ENCODE data around the gene RALGDS. TPM values are rescaled to one million over a fixed set of nuclear protein-coding genes. Genes with fewer than 3 reads are reported as not detected.

RALGDS gene
- total and polyA plus RNA-seq, 9 of the 15 experiments (the other 6 are each of a cell fraction or from before 2014, with no cell fraction given) = 0.75 to 43.3 (median 27.1) TPM

GRCh38 chr9:133149130-133150015, 28.3 kb upstream of the RALGDS start (continued):
- TF ChIP-seq ZNF324 (CRISPR knock-in tag; IDR thresholded peaks at IDR 0.05) = peak; percentile 47; the same call in 1 of the 2 replicates

- peaks cover 22 to 64% of the 10 kb centered on the region in 2 experiments for H3K4me1 ChIP-seq (replicated peaks in 1 of 2; ENCODE audit: control insufficient read depth in 2 of 2, insufficient read depth in 2 of 2, low read length in 2 of 2)
- peaks cover 18% of the 10 kb centered on the region; the same call in 1 of the 2 replicates for H4K20me1 ChIP-seq (replicated peaks; ENCODE audit: control insufficient read depth, insufficient read depth, low read length)
- TF ChIP-seq POLR2G (IDR thresholded peaks at IDR 0.05; ENCODE audit: low read depth, low read length) (peak; percentile 75), SRSF1 (IDR thresholded peaks at IDR 0.05; ENCODE audit: low read depth, low read length) (0 out of 2 replicates have a peak, but pooled peaks have one; percentile 56), ZNF57 (CRISPR knock-in tag; IDR thresholded peaks at IDR 0.05) (0 out of 2 replicates have a peak, but pooled peaks have one; percentile 17), ATF1 (CRISPR knock-in tag; IDR thresholded peaks at IDR 0.05) (0 out of 2 replicates have a peak, but pooled peaks have one; percentile 16), ATF1 (tag; IDR thresholded peaks at IDR 0.05) (no peak), HNRNPLL (IDR thresholded peaks at IDR 0.05; ENCODE audit: low read depth, low read length, poor library complexity, severe bottlenecking) (peak; percentile 36), ZFP91 (CRISPR knock-in tag; IDR thresholded peaks at IDR 0.05) (no peak), DLX4 (CRISPR knock-in tag; IDR thresholded peaks at IDR 0.05) (no peak), ZNF134 (CRISPR knock-in tag; conservative IDR thresholded peaks at IDR 0.05) (no peak), RBBP5 (IDR thresholded peaks at IDR 0.05; ENCODE audit: borderline replicate concordance, insufficient read depth, low read length, poor library complexity, severe bottlenecking) (peak; percentile 85)
Measured at GRCh38 chr9:133148199-133149129, 27.4 kb upstream of the RALGDS start.

More at GRCh38 chr9:133148199-133149129, 27.4 kb upstream of the RALGDS start:
- no peaks in the 10 kb centered on the region for H3K9me1 ChIP-seq (ENCODE audit: control insufficient read depth, insufficient read depth, low read length)
- peaks cover 51% of the 10 kb centered on the region for H3K79me2 ChIP-seq (ENCODE audit: control insufficient read depth, insufficient read depth, low read length)
- in situ Hi-C loops (cut with MboI) = loop anchor here (5.0 kb wide), 1 partner anchor 41 kb away; no protein-coding TSS in a partner anchor
- H3K27ac ChIP-seq (ENCODE audit: extremely low read depth, low read depth, low read length) = peak overlapping the region; percentile 72
- BruUV-seq (replicated peaks) = no TSS peak
- DNase-seq (ENCODE audit: extremely low read depth in 1 of 4, low spot score in 3 of 4) (peak in 1 of 4 experiments; percentile 52), ATAC-seq (peak; percentile 10), FAIRE-seq (peak; percentile 48)
- H3K9ac ChIP-seq (ENCODE audit: insufficient read depth in 1 of 2, low read depth in 2 of 2, low read length in 2 of 2) = peak overlapping the region; percentile 83 to 99
- WGBS (ENCODE audit: insufficient coverage, low coverage, missing lambda C conversion rate) = 1% methylated on average over 57 of the region's 65 CpGs
- intact Hi-C loops (cut with micrococcal nuclease) = loop anchor here (5.0 kb wide), 3 partner anchors 106 to 171 kb away; partner anchors contain the start of gene GFI1B
- peak overlapping the region; percentile 86 for H3K4me2 ChIP-seq (ENCODE audit: insufficient read depth, low read length)
- CTCF ChIA-PET (ENCODE audit: low intra/inter-chr PET ratio) = interaction anchor here (0.6 to 3.0 kb wide), 4 partner anchors 10 to 180 kb away, joined by 3 to 26 read pairs (median 4); no protein-coding TSS in a partner anchor
- no peaks in the 10 kb centered on the region for H3K27me3 ChIP-seq (ENCODE audit: control insufficient read depth in 2 of 2, insufficient read depth in 2 of 2, low read length in 2 of 2)
- POLR2A ChIA-PET = interaction anchor here (1.0 to 1.3 kb wide), 3 partner anchors 10 to 59 kb away, joined by 3 read pairs; no protein-coding TSS in a partner anchor
- no peaks in the 10 kb centered on the region for H3K9me3 ChIP-seq (replicated peaks; ENCODE audit: control insufficient read depth, insufficient read depth, low read depth, low read length)
- H3K4me3 ChIP-seq = peak overlapping the region; percentile 80
- peak overlapping the region; percentile 75 for H2AFZ ChIP-seq (ENCODE audit: low read depth, low read length)
- H3K36me3 ChIP-seq (ENCODE audit: control insufficient read depth, insufficient read depth, low read length) = peaks cover 13% of the 10 kb centered on the region; the same call in 1 of the 3 replicates
